Measurements from ENCODE around the gene SETBP1.

GRCh38 chr18:44887227-44887631 lies 206.5 kb downstream of the SETBP1 start:
- TF ChIP-seq CTCF (IDR thresholded peaks at IDR 0.05; ENCODE audit: insufficient read depth, low read depth, low read length) (no peak), EZH2 (IDR thresholded peaks at IDR 0.05; ENCODE audit: insufficient read depth, low read length) (no peak)

All from astrocyte (in vitro differentiated cells and primary cell).